Mesenteric fat pad (tissue), 1 donor: Measurements from ENCODE around the gene RAB3A. TPM values are rescaled to one million over a fixed set of nuclear protein-coding genes. Genes with fewer than 3 reads are reported as not detected.

ENCODE experiments used
- DNase-seq: peaks from one replicate; pipeline ENCODE4 v3.0.0-alpha.2; 2020; ENCODE audit warnings: low spot score
- total RNA-seq: library from RNA; stranded (reverse); fragmentation: NEBNext Ultra II Directional; extraction: Animal tissue kit (Norgen Biotek cat#: 25700); gene quantifications from one replicate; pipeline ENCODE4 v1.2.1, GENCODE V29; 2021
- donor health status: DM: yes; HTN: yes; CAD: no.

RAB3A gene
- total RNA-seq, 1 donor from 2014 or later: 3.0 TPM

GRCh38 chr19:18152817-18153555, 50.9 kb downstream of the RAB3A start, which contains the start of gene PIK3R2:
Gene PIK3R2 (plus strand): TSS chr19:18153163. CDS start chr19:18155880, 2,717 bp downstream.
- DNase-seq: peak; percentile 99

DNA sequence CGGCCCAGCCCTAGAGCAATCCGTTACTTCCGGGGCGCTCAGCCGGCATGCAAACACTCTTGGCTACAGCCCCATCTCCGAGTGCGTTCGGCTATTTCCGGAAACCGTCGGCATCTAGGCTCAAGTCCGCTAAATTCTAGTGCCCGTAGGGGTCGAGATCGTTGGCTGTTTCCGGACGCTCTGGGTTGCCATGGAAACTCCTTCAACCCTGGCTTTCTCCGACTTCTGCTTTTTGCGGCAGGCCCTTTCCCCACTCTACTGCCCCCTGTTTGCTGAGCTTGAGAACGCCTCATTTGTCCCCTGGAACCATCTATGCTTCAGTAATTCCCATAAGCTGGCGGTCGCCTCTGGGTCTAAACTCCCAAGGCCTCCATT, 51.4 kb downstream of the RAB3A start:
- peak; percentile 98 for DNase-seq

DNA sequence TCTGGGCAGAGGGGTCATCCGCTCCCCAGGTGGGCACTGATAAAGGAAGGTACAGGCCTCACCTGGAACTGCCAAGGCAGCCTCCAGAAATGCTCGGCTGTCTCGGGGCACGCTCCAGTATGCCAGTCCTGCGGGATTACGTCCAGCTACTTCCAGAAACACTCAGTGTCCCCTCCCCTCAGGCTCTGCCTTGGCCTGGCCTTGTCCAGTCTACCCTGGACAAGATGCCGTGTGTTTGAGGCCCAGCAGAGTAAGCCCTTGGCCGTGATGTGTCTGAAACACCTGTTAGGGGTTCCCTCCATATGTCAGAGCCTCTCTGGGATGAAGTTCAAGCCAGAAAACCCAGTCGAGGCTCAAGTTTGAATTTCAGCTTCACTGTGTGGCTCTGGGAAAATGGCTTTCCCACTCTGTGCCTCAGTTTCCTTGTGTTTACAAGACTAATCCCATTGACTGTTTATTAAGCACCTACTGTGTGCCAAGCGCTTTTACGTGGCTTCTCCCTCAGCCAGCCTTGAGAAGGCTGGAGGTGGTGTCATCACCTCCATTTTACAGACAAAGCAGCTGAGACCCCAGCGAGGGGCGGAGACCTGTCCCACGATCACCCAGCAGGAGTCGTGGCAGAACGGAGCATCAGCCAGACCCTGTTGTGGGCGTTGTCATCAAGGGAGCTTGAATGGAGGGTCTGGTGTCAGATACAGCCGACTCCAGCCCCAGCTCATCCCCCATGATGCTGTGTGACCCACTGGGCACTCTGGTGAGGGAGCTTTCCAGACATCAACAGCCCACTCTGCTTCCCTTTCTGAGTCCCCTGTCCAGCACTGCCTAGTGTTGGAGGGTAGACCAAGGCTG, 52.8 kb downstream of the RAB3A start:
- no peak for DNase-seq

GRCh38 chr19:18149596-18149975, 54.3 kb downstream of the RAB3A start:
- DNase-seq: no peak

GRCh38 chr19:18147396-18147795, 56.4 kb downstream of the RAB3A start:
- DNase-seq: no peak

Other genes starting within 250 kb of the RAB3A start
- 0.13 TPM for gene KCNN1, start 236.9 kb downstream of the RAB3A start, total RNA-seq
- gene ARRDC2, start 195.9 kb downstream of the RAB3A start, total RNA-seq: 26.0 TPM
- 2.3 TPM for gene IL12RB1, start 117.1 kb downstream of the RAB3A start, total RNA-seq
- gene MAST3, start 106.3 kb downstream of the RAB3A start, total RNA-seq: 19.1 TPM
- 14.8 TPM for gene PIK3R2, start 50.9 kb downstream of the RAB3A start, total RNA-seq
- 236 TPM for gene IFI30, start 30.2 kb downstream of the RAB3A start, total RNA-seq
- gene MPV17L2, start 10.8 kb downstream of the RAB3A start, total RNA-seq: 10.7 TPM
- not detected for gene PDE4C, start 22.4 kb upstream of the RAB3A start, total RNA-seq
- 2.8 TPM for gene IQCN, start 70.4 kb upstream of the RAB3A start, total RNA-seq
- 320 TPM for gene JUND, start 77.6 kb upstream of the RAB3A start, total RNA-seq
- 68.4 TPM for gene LSM4, start 119.0 kb upstream of the RAB3A start, total RNA-seq
- gene PGPEP1, start 136.6 kb upstream of the RAB3A start, total RNA-seq: 48.7 TPM
- 5.9 TPM for gene GDF15, start 182.1 kb upstream of the RAB3A start, total RNA-seq
- 19.3 TPM for gene LRRC25, start 193.6 kb upstream of the RAB3A start, total RNA-seq
- gene SSBP4, start 215.4 kb upstream of the RAB3A start, total RNA-seq: 63.3 TPM
- gene ISYNA1, start 234.1 kb upstream of the RAB3A start, total RNA-seq: 18.3 TPM